ENCODE results near the gene TGIF2.
"Not testable (repeated sequence)": the region's sequence is repeated elsewhere in the genome, so short reads cannot be mapped to it uniquely, and the experiment has no call there.

TGIF2 gene

GRCh38 chr20:36632487-36633284 lies 59.3 kb downstream of the TGIF2 start:
- no peak for TF ChIP-seq CTCF (conservative IDR thresholded peaks at IDR 0.05; ENCODE audit: low read length)
- no peak for DNase-seq (ENCODE audit: low read depth)
- H3K4me3 ChIP-seq (ENCODE audit: low read length) = no peak overlapping the region

- no peak for TF ChIP-seq CTCF (conservative IDR thresholded peaks at IDR 0.05; ENCODE audit: low read length)
- no peak for DNase-seq (ENCODE audit: low read depth)
- no peak overlapping the region for H3K4me3 ChIP-seq (ENCODE audit: low read length)
Observed at GRCh38 chr20:36633285-36633772, 59.9 kb downstream of the TGIF2 start.

GRCh38 chr20:36634342-36634741 lies 60.9 kb downstream of the TGIF2 start:
- no peak overlapping the region for H3K4me3 ChIP-seq (ENCODE audit: low read length)
- TF ChIP-seq CTCF (conservative IDR thresholded peaks at IDR 0.05; ENCODE audit: low read length) = no peak
- no peak for DNase-seq (ENCODE audit: low read depth)

GRCh38 chr20:36638876-36639400 lies 65.5 kb downstream of the TGIF2 start:
- H3K4me3 ChIP-seq (ENCODE audit: low read length); DNase-seq (ENCODE audit: low read depth): not testable (repeated sequence)

GRCh38 chr20:36641506-36641843 lies 68.1 kb downstream of the TGIF2 start:
- TF ChIP-seq CTCF (conservative IDR thresholded peaks at IDR 0.05; ENCODE audit: low read length) = no peak
- no peak overlapping the region for H3K4me3 ChIP-seq (ENCODE audit: low read length)
- DNase-seq (ENCODE audit: low read depth) = no peak

- H3K4me3 ChIP-seq (ENCODE audit: low read length) = no peak overlapping the region
- no peak for TF ChIP-seq CTCF (conservative IDR thresholded peaks at IDR 0.05; ENCODE audit: low read length)
- DNase-seq (ENCODE audit: low read depth) = no peak
Observed at GRCh38 chr20:36642136-36642535, 68.7 kb downstream of the TGIF2 start.
